Adrenal gland (tissue), 12 donors: ENCODE measurements around the gene GRK1. TPM values are rescaled to one million over a fixed set of nuclear protein-coding genes. Genes with fewer than 3 reads are reported as not detected.

Experiments used
- DNase-seq, 7 donors: peaks; one replicate each; pipeline ENCODE4 v3.0.0-alpha.2; 2019 to 2020
- H3K27ac ChIP-seq, 5 donors: fragments of 200-600 bp; sonication (generic) in 4 of 5; 1 replicate in 3 of 5; 2 replicates in 2 of 5; pipeline versions ENCODE4 v1.5.1 to v1.8.0; 2016 to 2020; ENCODE audit warnings: mild to moderate bottlenecking in 1 of 5
- H3K27me3 ChIP-seq: fragments of 200-600 bp; 2 replicates; pipeline ENCODE4 v1.8.0; 2021
- H3K36me3 ChIP-seq, 2 donors: fragments of 200-600 bp; replicated peaks in 1 of 2; 1 replicate in 1 of 2; 2 replicates in 1 of 2; pipeline versions ENCODE4 v1.5.1 to v1.8.0; 2018 to 2022
- H3K4me1 ChIP-seq, 2 donors: fragments of 200-600 bp; replicated peaks in 1 of 2; 1 replicate in 1 of 2; 2 replicates in 1 of 2; pipeline versions ENCODE4 v1.5.1 to v1.8.0; 2018 to 2021
- H3K4me3 ChIP-seq, 4 donors: fragments of 200-600 bp; sonication (generic) in 3 of 4; one replicate each; pipeline ENCODE4 v1.5.1; 2016 to 2018
- H3K9me3 ChIP-seq, 3 donors: fragments of 200-600 bp; sonication (generic) in 1 of 3; replicated peaks in 1 of 3; 1 replicate in 2 of 3; 2 replicates in 1 of 3; pipeline versions ENCODE4 v1.5.1 to v1.8.0; 2016 to 2021
- POLR2A ChIP-seq, 2 donors: fragments of 450-650 bp; IDR thresholded peaks; one replicate each; pipeline ENCODE4 v1.6.1; 2017; ENCODE audit warnings: antibody characterized with exemption in 2 of 2, mild to moderate bottlenecking in 2 of 2, moderate library complexity in 1 of 2
- WGBS, 4 donors: extraction: QIAGEN DNeasy Blood & Tissue Kit in 2 of 4; methylation state at CpG; one replicate each; pipeline versions ENCODE4 v1.1.5 to v1.1.7; 2013 to 2017; 5-methylcytosine and 5-hydroxymethylcytosine counted together
- intact Hi-C, 2 donors: fragments of 100-400 bp; cut with DNase I; formaldehyde crosslinking; loops; one replicate each; pipeline versions ENCODE4 v1.14.1 to v1.15.0; 2022 to 2023
- polyA plus RNA-seq, 3 donors: library from polyadenylated mRNA; stranded (reverse); fragments of 200-250 nt in 2 of 3; fragments of 350-450 nt in 1 of 3; fragmentation: Illumina TruSeq in 1 of 3; extraction: RNeasy Lipid Tissue Mini Kit (QIAGEN cat#74804) in 1 of 3; gene quantifications; one replicate each; pipeline ENCODE4 v1.2.3, GENCODE V29; 2013 to 2014
- total RNA-seq, 9 donors: library from RNA; depleted of rRNA in 4 of 9; stranded (reverse); fragments of >200 nt in 4 of 9; fragments of 120-200 nt in 1 of 9; fragmentation: NEBNext Ultra II Directional in 1 of 9; extraction: Animal tissue kit (Norgen Biotek cat#: 25700) in 1 of 9; gene quantifications; one replicate each; pipeline versions ENCODE4 v1.1.0 to v1.2.4, GENCODE V29; 2013 to 2023
- TF ChIP-seq, protein P1 (sequence below), 6 experiments: fragments of 450-650 bp in 4 of 6; fragments of 200-600 bp in 2 of 6; sonication (generic) in 1 of 6; IDR thresholded peaks; 1 replicate in 5 of 6; 2 replicates in 1 of 6; pipeline versions ENCODE4 v1.5.1 to v1.8.0; 2016 to 2021; ENCODE audit warnings: antibody characterized with exemption in 6 of 6, mild to moderate bottlenecking in 2 of 6, moderate library complexity in 1 of 6
- donor health status: healthy with polysubstance abuse.
- donor health status: Bipolar disorder and iron deficiency.
- donor health status: DM: yes; HTN: yes; CAD: no.
- donor health status: DM: no; HTN: no; CAD: no.
- donor health status: DM: no; HTN: no; CAD: no.
- donor health status: DM: yes; HTN: yes; CAD: no.

GRK1 gene
- total and polyA plus RNA-seq, 12 donors = 0.04 to 0.38 (median 0.22) TPM; not detected in 9

DNA sequence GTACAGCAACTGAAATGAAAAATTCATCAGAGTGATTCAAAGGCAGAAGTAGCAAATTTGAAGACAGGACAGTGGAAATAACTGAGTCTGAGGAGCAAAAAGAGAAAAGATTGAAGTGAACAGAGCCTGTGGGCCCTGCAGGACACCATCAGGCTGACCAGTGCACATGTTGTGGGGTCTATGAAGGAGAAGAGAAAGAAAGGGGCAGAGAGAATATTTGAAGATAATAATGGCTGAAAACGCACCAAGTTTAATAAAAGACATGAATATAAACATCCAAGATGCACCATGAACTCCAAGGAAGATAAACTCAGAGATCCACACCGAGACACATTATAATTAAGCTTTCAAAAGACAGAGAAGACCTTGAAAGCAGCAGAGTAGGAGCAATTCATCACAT, 24.5 kb upstream of the GRK1 start:
- 75 to 93% (median 87%) methylated on average over 2 of the region's 2 CpGs for WGBS, 4 donors

DNA sequence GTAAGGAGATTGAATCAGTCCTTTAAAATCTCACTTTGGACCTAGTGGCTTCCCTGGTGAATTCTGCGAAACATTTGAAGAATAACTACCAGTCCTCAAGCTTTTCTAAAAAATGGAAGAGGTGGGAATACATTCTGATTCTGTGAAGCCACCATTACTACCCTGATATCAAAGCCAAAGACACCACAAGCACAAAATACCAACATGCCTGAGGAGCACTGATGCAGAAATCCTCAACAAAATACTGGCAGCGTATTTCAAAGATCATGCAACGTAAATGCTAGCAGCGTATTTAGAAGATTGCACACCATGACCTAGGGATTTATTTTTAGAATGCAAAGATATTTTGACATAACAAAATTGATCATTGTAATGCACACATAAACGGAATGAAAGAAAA, 23.4 kb upstream of the GRK1 start:
- no peaks in the 10 kb centered on the region for H3K27me3 ChIP-seq
- no peak for DNase-seq
- 96 to 98% (median 96%) methylated on average over 5 of the region's 5 CpGs for WGBS, 4 donors
- intact Hi-C loops = no loop called here
- H3K27ac ChIP-seq = no peak overlapping the region
- no peaks in the 10 kb centered on the region for H3K36me3 ChIP-seq
- H3K4me3 ChIP-seq = no peak overlapping the region
- no peaks in the 10 kb centered on the region for H3K9me3 ChIP-seq
- peaks cover 8 to 14% of the 10 kb centered on the region in 2 donors for H3K4me1 ChIP-seq
- TF ChIP-seq POLR2A (IDR thresholded peaks at IDR 0.05) = no peak
- TF ChIP-seq, protein P1, sequence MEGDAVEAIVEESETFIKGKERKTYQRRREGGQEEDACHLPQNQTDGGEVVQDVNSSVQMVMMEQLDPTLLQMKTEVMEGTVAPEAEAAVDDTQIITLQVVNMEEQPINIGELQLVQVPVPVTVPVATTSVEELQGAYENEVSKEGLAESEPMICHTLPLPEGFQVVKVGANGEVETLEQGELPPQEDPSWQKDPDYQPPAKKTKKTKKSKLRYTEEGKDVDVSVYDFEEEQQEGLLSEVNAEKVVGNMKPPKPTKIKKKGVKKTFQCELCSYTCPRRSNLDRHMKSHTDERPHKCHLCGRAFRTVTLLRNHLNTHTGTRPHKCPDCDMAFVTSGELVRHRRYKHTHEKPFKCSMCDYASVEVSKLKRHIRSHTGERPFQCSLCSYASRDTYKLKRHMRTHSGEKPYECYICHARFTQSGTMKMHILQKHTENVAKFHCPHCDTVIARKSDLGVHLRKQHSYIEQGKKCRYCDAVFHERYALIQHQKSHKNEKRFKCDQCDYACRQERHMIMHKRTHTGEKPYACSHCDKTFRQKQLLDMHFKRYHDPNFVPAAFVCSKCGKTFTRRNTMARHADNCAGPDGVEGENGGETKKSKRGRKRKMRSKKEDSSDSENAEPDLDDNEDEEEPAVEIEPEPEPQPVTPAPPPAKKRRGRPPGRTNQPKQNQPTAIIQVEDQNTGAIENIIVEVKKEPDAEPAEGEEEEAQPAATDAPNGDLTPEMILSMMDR (IDR thresholded peaks at IDR 0.05) = no peak

More for the DNA sequence above, 24.5 kb upstream of the GRK1 start:
- H3K4me3 ChIP-seq = no peak overlapping the region
- no peak for DNase-seq
- no peaks in the 10 kb centered on the region for H3K9me3 ChIP-seq
- peaks cover 0 to 8% of the 10 kb centered on the region in 2 donors for H3K4me1 ChIP-seq
- H3K27me3 ChIP-seq = no peaks in the 10 kb centered on the region
- H3K27ac ChIP-seq = no peak overlapping the region
- TF ChIP-seq, protein P1 (IDR thresholded peaks at IDR 0.05) = no peak
- no peak for TF ChIP-seq POLR2A (IDR thresholded peaks at IDR 0.05)
- peaks cover 0 to 9% of the 10 kb centered on the region in 2 donors for H3K36me3 ChIP-seq
- intact Hi-C loops = no loop called here

DNA sequence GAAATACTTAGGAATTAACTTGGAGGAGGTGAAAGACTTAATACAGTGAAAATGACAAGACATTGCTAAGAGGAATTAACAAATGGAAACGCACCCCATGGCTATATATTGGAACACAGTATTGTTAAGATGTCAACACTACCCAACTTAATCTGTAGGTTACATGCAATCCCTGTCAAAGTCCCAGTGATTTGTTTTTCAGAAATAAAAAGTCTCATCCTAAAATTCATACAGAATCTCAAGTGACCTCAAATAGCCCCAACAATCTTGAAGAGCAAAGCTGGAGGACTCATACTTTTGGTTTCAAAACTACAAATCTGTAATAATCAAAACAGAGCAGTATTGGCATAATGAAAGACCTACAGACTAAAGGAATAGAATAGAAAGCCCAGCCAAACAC, 22.2 kb upstream of the GRK1 start:
- H3K4me1 ChIP-seq = peaks cover 8 to 14% of the 10 kb centered on the region in 2 donors
- no peak overlapping the region for H3K4me3 ChIP-seq
- no peaks in the 10 kb centered on the region for H3K36me3 ChIP-seq
- H3K27me3 ChIP-seq = no peaks in the 10 kb centered on the region
- 93 to 100% (median 95%) methylated on average over 1 of the region's 1 CpG for WGBS, 4 donors
- H3K27ac ChIP-seq = no peak overlapping the region
- intact Hi-C loops = no loop called here
- TF ChIP-seq, protein P1 (IDR thresholded peaks at IDR 0.05) = no peak
- TF ChIP-seq POLR2A (IDR thresholded peaks at IDR 0.05) = no peak
- no peaks in the 10 kb centered on the region for H3K9me3 ChIP-seq
- DNase-seq = no peak

DNA sequence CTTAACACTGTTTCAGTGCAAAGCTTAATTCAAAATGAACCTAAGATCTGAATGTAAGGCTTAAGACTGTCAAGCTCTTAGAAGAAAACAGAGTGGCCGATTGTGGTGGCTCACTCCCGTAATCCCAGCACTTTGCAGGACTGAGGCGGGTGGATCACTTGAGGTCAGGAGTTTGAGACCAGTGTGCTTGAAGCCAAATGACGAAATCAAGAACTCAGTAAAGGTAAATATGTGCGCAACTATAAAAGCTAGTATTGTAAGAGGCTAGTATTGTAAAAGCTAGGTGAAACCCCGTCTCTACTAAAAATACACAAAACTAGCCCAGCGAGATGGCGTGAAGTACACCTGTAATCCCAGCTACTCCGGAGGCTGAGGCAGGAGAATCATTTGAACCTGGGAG, 21.7 kb upstream of the GRK1 start:
- Histone ChIP-seq H3K36me3 (no peaks in the 10 kb centered on the region), H3K4me3 (no peak overlapping the region), H3K4me1 (peaks cover 8 to 14% of the 10 kb centered on the region in 2 donors), H3K27me3 (no peaks in the 10 kb centered on the region), H3K9me3 (no peaks in the 10 kb centered on the region), H3K27ac (no peak overlapping the region)
- 94 to 98% (median 97%) methylated on average over 9 of the region's 9 CpGs for WGBS, 4 donors
- intact Hi-C loops = no loop called here
- TF ChIP-seq, protein P1 (IDR thresholded peaks at IDR 0.05) = no peak
- no peak for TF ChIP-seq POLR2A (IDR thresholded peaks at IDR 0.05)
- DNase-seq = no peak
